Keratinocyte (primary cell): ENCODE results near the gene COA8. TPM values are rescaled to one million over a fixed set of nuclear protein-coding genes. Genes with fewer than 3 reads are reported as not detected.
A peak's percentile ranks its signal among the peaks of the same experiment; 100 is the strongest.

Source experiments
- DNase-seq: peaks from one replicate; pipeline ENCODE4 v3.0.0-alpha.2; 2011; ENCODE audit warnings: low read depth, missing footprints, low spot score
- FAIRE-seq: peaks from 2 replicates; lab custom pipeline; 2011; peaks lifted over from hg19 to GRCh38; lab: Jason Lieb, UNC
- H2AFZ ChIP-seq: 2 replicates; pipeline ENCODE4 v1.6.0; 2012; ENCODE audit warnings: low read length, control low read depth, inconsistent platforms; ENCODE audit not compliant: control insufficient read depth
- H3K27ac ChIP-seq: 2 replicates; pipeline ENCODE4 v1.5.1; 2011; ENCODE audit warnings: low read length; ENCODE audit not compliant: control insufficient read depth, insufficient read depth
- H3K27me3 ChIP-seq: 3 replicates; pipeline ENCODE4 v1.6.0; 2011; ENCODE audit warnings: low read length; ENCODE audit not compliant: control insufficient read depth, insufficient read depth; ENCODE audit errors: extremely low read depth
- H3K36me3 ChIP-seq, 2 experiments: 2 replicates in 1 of 2; 3 replicates in 1 of 2; pipeline ENCODE4 v1.5.1; 2011; ENCODE audit warnings: low read length in 2 of 2, mild to moderate bottlenecking in 1 of 2; ENCODE audit not compliant: control insufficient read depth in 2 of 2, insufficient read depth in 2 of 2; ENCODE audit errors: extremely low read depth in 1 of 2
- H3K4me1 ChIP-seq: 3 replicates; pipeline ENCODE4 v1.5.1; 2011; ENCODE audit warnings: low read length; ENCODE audit not compliant: control insufficient read depth, insufficient read depth; ENCODE audit errors: extremely low read depth
- H3K4me2 ChIP-seq: 3 replicates; pipeline ENCODE4 v1.6.0; 2011; ENCODE audit warnings: low read depth, low read length; ENCODE audit not compliant: control insufficient read depth, insufficient read depth; ENCODE audit errors: extremely low read depth
- H3K4me3 ChIP-seq, 3 experiments: fragments of 200-600 bp in 1 of 3; sonication (generic) in 1 of 3; 2 replicates in 2 of 3; 3 replicates in 1 of 3; pipeline ENCODE4 v1.5.1; 2011 to 2016; ENCODE audit warnings: low read length in 3 of 3, mild to moderate bottlenecking in 3 of 3, control low read depth in 2 of 3, inconsistent platforms in 1 of 3, low read depth in 1 of 3, mixed read lengths in 1 of 3, mixed run types in 1 of 3, moderate library complexity in 1 of 3; ENCODE audit not compliant: control insufficient read depth in 2 of 3, insufficient read depth in 2 of 3; ENCODE audit errors: extremely low read depth in 1 of 3
- H3K79me2 ChIP-seq: 2 replicates; pipeline ENCODE4 v1.6.0; 2012; ENCODE audit warnings: low read length; ENCODE audit not compliant: control insufficient read depth, insufficient read depth
- H3K9ac ChIP-seq: 3 replicates; pipeline ENCODE4 v1.6.0; 2011; ENCODE audit warnings: low read length; ENCODE audit not compliant: control insufficient read depth, insufficient read depth; ENCODE audit errors: extremely low read depth
- H3K9me1 ChIP-seq: 3 replicates; pipeline ENCODE4 v1.6.0; 2011; ENCODE audit warnings: low read length; ENCODE audit not compliant: control insufficient read depth, insufficient read depth; ENCODE audit errors: extremely low read depth
- H3K9me3 ChIP-seq: 2 replicates; pipeline ENCODE4 v1.5.1; 2012; ENCODE audit warnings: low read depth, low read length; ENCODE audit not compliant: control insufficient read depth
- H4K20me1 ChIP-seq: 3 replicates; pipeline ENCODE4 v1.6.0; 2011; ENCODE audit warnings: low read length; ENCODE audit not compliant: control insufficient read depth, insufficient read depth; ENCODE audit errors: extremely low read depth
- CTCF ChIP-seq, 3 experiments: IDR thresholded peaks in 1 of 3; conservative IDR thresholded peaks in 1 of 3; optimal IDR thresholded peaks in 1 of 3; 2 replicates in 2 of 3; 3 replicates in 1 of 3; pipeline versions ENCODE3 to v1.5.1; 2011; ENCODE audit warnings: low read length in 3 of 3, mild to moderate bottlenecking in 3 of 3, moderate library complexity in 2 of 3, control low read depth in 1 of 3, inconsistent platforms in 1 of 3; ENCODE audit not compliant: insufficient read depth in 2 of 3; ENCODE audit errors: extremely low read depth in 1 of 3
- EZH2 ChIP-seq: IDR thresholded peaks from one replicate; pipeline ENCODE4 v1.6.1; 2012; ENCODE audit warnings: inconsistent platforms, mild to moderate bottlenecking, low read length, moderate library complexity
- dilution Hi-C: fragments of 300-500 bp; cut with MboI; formaldehyde crosslinking; loops from one replicate; pipeline ENCODE4 v1.7.0; 2020; ENCODE audit warnings: low sequenced_read_pairs; ENCODE audit not compliant: extremely low pct_ligation_motif_present
- polyA plus RNA-seq, 5 experiments: library from polyadenylated mRNA; depleted of rRNA in 3 of 5; stranded (reverse) in 3 of 5; stranded (forward) in 1 of 5; unstranded in 1 of 5; fragments of >200 nt; gene quantifications; 1 replicate in 1 of 5; 2 replicates in 3 of 5; 3 replicates in 1 of 5; pipeline versions ENCODE4 v1.2.1 to v1.2.3, GENCODE V29; 2011 to 2012; ENCODE audit warnings: missing spikeins in 2 of 5, low read depth in 1 of 5, low replicate concordance in 1 of 5

The COA8 gene
- polyA plus RNA-seq, 1 donor (not counting 4 experiments of a cell fraction or from before 2014, with no cell fraction given): 24.8 TPM

GRCh38 chr14:103581206-103581605 is 18.4 kb downstream of the COA8 start:
- H3K4me2 ChIP-seq: no peak overlapping the region
- H3K9ac ChIP-seq: no peak overlapping the region
- TF ChIP-seq CTCF (optimal IDR thresholded peaks at IDR 0.05 in 1 of 3, IDR thresholded peaks at IDR 0.05 in 1 of 3, conservative IDR thresholded peaks at IDR 0.05 in 1 of 3; ENCODE audit: extremely low read depth in 1 of 3, insufficient read depth in 2 of 3, low read length in 3 of 3) (no peak), EZH2 (no peak)
- H3K4me1 ChIP-seq: peaks cover 24% of the 10 kb centered on the region
- DNase-seq (no peak), FAIRE-seq (no peak)
- H3K27me3 ChIP-seq: no peaks in the 10 kb centered on the region
- H3K4me3 ChIP-seq: no peak overlapping the region
- H4K20me1 ChIP-seq: no peaks in the 10 kb centered on the region
- no peak overlapping the region for H2AFZ ChIP-seq
- peaks cover 5% of the 10 kb centered on the region for H3K79me2 ChIP-seq
- peaks cover 4 to 9% of the 10 kb centered on the region in 2 experiments for H3K36me3 ChIP-seq
- no peaks in the 10 kb centered on the region for H3K9me3 ChIP-seq
- no peak overlapping the region for H3K27ac ChIP-seq
- no peaks in the 10 kb centered on the region for H3K9me1 ChIP-seq
- dilution Hi-C loops: no loop called here

- Histone ChIP-seq H3K4me2 (peak overlapping the region; percentile 45), H3K9me3 (no peaks in the 10 kb centered on the region), H3K4me1 (peaks cover 15% of the 10 kb centered on the region), H3K36me3 (peaks cover 4 to 9% of the 10 kb centered on the region in 2 experiments), H2AFZ (no peak overlapping the region), H4K20me1 (no peaks in the 10 kb centered on the region), H3K9me1 (no peaks in the 10 kb centered on the region), H3K27me3 (no peaks in the 10 kb centered on the region), H3K9ac (peak overlapping the region; percentile 67), H3K4me3 (no peak overlapping the region), H3K27ac (peak overlapping the region; percentile 69), H3K79me2 (peaks cover 4% of the 10 kb centered on the region)
- dilution Hi-C loops: no loop called here
- FAIRE-seq (peak; percentile 92), DNase-seq (peak; percentile 95)
- no peak for TF ChIP-seq CTCF (optimal IDR thresholded peaks at IDR 0.05 in 1 of 3, IDR thresholded peaks at IDR 0.05 in 1 of 3, conservative IDR thresholded peaks at IDR 0.05 in 1 of 3; ENCODE audit: extremely low read depth in 1 of 3, insufficient read depth in 2 of 3, low read length in 3 of 3)
- TF ChIP-seq EZH2: no peak
Measured at GRCh38 chr14:103581954-103582703, 19.4 kb downstream of the COA8 start.
